MV-4-11 (cell line): ENCODE measurements around the gene PROC.
"Not testable (repeated sequence)": the region's sequence is repeated elsewhere in the genome, so short reads cannot be mapped to it uniquely, and the experiment has no call there.

Experiments used
- DNase-seq: peaks from one replicate; lab custom pipeline; 2025; lab: John Stamatoyannopoulos, UW

The PROC gene

DNA sequence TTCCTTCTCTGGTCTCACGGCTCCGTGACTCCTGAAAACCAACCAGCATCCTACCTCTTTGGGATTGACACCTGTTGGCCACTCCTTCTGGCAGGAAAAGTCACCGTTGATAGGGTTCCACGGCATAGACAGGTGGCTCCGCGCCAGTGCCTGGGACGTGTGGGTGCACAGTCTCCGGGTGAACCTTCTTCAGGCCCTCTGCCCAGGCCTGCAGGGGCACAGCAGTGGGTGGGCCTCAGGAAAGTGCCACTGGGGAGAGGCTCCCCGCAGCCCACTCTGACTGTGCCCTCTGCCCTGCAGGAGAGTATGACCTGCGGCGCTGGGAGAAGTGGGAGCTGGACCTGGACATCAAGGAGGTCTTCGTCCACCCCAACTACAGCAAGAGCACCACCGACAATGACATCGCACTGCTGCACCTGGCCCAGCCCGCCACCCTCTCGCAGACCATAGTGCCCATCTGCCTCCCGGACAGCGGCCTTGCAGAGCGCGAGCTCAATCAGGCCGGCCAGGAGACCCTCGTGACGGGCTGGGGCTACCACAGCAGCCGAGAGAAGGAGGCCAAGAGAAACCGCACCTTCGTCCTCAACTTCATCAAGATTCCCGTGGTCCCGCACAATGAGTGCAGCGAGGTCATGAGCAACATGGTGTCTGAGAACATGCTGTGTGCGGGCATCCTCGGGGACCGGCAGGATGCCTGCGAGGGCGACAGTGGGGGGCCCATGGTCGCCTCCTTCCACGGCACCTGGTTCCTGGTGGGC is 10.0 kb downstream of the PROC start:
- DNase-seq: no peak

DNA sequence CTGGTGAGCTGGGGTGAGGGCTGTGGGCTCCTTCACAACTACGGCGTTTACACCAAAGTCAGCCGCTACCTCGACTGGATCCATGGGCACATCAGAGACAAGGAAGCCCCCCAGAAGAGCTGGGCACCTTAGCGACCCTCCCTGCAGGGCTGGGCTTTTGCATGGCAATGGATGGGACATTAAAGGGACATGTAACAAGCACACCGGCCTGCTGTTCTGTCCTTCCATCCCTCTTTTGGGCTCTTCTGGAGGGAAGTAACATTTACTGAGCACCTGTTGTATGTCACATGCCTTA is 10.5 kb downstream of the PROC start:
- DNase-seq: no peak

DNA sequence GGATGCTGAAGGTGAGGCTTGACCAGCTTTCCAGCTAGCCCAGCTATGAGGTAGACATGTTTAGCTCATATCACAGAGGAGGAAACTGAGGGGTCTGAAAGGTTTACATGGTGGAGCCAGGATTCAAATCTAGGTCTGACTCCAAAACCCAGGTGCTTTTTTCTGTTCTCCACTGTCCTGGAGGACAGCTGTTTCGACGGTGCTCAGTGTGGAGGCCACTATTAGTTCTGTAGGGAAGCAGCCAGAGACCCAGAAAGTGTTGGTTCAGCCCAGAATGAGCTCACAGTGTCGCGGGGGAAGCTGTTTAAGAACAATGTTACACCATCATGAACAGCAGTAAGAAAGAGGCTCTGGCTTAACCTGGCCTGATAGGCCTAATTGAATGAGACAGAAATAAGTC is 11.1 kb downstream of the PROC start:
- DNase-seq: no peak

DNA sequence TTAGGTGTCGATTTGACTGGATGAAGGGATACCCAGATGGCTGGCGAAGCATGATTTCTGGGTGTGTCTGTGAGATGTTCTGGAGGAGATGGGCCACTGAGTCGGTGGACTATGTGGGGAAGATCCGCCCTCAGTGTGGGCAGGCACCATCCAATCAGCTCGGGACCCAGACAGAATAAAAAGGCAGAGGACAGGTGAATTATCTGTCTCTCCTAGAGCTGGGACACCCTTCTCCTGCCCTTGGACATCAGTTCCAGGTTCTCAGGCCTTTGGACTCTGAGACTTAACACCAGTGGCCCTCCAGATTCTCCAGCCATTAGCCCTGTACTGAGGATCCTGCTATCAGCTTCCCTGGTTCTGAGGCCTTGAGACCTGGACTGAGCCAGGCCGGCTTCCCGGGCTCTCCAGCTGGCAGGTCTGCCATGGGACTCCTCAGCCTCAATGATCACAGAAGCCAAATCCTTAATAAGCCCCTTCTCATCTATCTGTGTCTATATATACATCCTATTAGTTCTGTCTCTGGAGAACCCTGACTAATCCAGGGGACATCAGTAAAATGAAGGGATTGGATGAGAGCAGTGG is 11.7 kb downstream of the PROC start:
- DNase-seq: no peak

DNA sequence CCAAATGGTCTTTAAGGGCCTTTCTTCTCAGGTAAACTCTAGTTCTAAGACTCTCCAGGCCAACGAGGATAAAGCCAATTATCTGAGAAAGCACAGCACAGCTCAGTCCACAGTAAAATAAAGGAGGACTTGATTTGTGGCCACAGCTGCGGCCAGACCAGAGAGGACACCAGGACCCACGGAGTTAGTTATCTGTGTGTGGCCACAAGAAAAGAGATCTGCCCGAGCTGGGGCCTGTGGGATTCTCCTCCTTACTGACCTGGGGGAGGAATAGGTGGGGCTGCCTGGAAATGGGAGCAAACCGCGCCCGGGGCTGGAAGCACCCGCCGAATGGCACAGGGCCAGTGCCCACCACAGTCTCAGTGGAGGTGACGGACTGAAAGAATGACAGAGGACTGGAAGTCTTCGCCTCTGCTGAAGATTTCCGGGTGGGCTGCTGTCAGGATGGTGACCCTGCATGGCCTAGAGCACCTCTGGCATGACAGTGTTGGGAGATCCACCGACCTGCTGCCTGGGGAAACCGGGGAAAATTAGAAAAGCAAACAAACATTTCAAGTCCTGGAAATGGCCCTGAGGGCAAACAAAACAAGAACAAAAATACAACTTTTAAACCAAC is 13.3 kb downstream of the PROC start:
- no peak for DNase-seq

DNA sequence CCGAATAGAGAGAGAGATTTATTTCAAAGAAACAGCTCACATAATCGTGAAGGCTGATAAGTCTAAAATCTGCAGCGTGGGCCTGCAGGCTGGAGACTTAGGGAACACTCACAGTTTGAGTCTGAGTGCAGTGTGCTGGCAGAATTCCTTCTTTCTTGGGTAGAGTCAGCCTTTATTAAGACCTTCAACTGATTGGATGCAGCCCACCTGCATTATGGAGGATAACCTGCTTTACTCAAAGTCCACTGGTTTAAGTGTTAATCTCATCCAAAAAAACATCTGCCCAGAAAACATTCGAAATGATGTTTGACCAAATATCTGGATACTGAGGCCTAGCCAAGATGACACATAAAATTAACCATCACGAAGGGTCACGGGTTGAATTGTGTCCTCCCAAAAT is 16.3 kb downstream of the PROC start:
- DNase-seq: no peak

DNA sequence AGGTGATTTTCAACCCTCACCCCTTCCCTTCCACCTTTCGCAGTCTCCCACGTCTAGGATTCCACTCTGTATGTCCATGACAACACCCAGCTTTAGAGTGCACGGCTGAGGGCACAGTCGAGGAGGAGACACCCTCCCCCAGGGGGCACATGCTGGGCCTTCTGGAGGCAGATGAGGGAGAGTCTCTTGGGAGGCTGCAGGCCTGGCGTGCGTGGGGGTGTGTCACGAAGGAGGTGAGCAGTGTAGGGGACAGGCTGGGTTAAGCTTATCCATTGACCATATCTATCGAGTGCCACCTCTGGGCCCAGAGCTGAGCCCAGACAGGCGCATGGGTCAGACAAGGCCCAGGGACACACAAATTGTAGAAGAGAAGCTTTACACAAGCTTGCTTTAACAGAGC is 18.8 kb downstream of the PROC start:
- DNase-seq: no peak

DNA sequence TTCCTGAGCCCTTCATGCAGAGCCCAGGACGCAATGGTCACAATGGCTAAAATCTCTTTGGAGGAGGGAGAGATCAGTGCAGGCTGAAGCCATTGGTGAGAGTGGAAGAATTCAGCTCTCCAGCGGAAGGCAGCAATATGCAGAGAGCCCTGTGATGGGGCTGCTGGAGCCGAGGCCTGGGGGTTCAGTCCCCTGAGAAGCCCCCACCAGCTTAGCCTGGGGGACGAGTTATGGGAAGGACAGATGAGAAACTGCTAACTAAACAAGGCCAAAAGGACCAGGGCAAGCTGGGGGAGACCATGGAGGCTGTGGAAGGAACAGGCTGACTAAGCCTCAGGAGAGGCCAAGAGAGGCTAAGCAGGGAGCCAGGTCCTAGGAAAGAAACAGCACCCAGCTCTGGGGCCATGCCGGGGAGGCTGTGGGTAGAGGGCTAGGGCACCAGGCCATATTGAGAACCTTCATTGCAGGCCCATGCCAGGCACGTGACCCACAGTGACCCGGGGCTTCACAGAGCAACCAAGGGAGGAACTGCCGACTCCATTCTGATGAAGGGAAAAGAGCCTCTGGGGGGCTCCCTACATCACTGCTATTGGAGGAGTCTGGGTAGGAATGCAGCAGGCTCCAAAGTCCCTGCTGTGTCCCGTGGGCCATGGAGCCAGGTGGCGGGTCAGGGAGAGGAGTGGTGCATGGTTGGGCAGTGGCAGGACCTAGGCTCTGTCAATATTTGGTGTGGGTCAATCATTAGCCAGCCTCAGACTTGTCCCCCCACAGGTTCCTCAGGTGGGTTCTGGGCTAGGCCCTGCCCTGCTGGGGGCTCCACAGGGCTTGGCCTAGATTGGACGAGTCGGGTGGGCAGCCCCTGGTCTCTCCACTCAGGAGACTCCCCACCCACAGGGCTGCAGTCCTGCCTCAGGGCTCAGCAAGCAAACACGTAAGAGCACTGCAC is 19.8 kb downstream of the PROC start:
- DNase-seq: no peak

DNA sequence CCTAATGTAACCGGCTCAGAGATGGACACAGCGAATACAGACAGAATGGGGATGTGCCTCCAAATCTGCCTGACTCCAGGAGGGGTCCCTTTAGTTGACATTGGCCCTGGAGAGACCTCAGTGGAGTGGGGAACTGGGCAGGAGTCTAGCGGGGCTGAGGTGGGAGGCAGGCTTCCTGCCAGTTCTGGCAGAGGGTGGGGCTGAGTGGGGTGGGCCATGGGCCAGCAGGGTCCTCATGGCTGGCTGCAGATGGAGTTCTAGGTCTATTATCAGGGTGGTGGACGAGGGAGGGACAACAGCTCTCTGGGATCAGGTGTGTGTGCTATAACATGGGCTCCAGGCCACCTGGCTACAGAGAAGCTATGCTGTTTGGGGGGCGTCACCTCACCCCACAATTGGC is 21.1 kb downstream of the PROC start:
- no peak for DNase-seq

DNA sequence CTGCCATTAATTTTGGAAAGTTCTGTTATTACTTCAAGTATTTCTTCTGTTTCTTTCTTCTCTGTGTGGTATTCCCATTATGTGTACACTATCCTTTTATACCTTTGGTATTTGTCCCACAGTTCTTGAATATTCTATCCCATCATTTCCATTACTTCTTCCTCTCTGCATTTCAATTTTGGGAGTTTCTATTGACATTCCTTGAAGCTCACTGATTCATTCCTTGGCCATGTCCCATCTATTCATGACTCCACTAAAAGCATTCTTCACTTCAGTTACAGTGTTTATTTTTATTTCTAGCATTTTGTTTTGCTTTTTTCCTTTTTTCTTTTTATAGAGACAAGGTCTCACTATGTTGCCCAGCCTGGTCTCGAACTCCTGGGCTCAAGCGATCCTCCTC is 30.3 kb downstream of the PROC start:
- DNase-seq: no peak

DNA sequence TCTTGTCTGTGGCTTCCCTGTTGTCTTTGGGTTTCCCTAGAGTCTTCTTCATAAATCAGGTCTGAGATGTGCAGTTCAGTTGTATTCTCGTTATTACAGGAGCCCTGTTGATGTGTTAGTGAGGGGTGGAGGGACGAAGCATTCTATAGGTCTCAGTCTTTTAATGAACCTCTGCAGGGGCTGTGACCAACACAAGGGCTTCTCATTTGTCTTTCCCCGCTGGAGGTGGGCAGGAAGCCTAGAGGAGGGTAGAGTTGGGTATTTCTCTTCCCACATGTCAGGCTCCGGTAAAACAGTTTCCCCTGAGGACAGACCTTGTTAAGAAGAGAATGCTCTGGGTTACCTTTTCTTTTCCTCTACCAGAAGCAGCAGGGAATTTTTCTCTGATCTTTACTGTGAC is 31.2 kb downstream of the PROC start:
- DNase-seq: no peak

DNA sequence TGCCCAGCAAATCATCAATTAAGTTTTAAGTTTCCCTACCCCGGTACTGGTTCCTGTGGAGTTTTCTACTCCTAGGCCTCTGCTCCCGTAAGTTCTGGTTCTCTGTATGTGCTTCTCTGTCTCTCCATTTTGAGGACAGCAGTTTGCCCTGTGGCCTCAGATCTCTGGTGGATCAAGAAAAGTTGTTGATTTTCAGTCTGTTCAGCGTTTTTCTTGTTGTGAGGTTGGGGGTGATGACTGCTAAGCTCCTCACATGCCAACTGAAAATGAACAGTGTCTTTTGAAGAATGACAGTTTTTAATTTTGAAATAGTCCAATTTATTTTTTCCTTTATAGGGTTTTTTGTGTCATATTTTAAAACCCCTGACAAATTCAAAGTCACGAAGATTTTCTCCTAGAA is 31.7 kb downstream of the PROC start:
- DNase-seq: no peak

DNA sequence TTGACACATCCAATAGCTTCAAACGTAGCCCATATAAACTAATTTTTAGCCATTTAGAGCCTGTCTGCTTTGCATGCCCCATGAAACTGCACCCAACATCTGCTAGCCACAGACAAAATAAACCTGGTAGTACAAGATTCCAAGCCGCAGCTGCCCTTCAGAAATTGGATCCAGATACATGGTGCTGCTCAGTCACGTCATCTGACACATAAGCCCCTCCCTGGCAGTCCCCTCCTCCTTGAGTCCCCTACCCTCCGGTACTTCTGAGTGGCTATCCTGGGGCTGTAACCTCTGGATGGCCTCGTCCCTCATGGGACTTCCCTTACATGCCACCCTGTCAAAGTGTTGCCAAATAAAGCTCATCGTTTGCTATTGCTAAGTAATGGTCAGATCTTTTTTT is 33.8 kb downstream of the PROC start:
- no peak for DNase-seq

DNA sequence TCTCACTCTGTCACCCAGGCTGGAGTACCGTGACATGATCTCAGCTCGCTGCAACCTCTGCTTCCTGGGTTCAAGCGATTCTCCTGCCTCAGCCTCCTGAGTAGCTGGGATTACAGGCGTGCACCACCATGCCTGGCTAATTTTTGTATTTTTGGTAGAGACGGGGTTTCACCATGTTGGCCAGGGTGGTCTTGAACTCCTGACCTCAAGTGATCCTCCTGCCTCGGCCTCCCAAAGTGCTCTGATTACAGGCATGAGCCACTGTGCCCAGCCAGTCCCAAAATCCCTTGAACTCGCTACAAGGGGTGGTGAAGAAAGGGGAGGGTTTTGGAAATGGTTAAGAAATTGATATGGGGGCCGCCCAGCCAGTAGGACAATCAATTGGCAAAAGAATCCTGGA is 34.2 kb downstream of the PROC start:
- DNase-seq: not testable (repeated sequence)

DNA sequence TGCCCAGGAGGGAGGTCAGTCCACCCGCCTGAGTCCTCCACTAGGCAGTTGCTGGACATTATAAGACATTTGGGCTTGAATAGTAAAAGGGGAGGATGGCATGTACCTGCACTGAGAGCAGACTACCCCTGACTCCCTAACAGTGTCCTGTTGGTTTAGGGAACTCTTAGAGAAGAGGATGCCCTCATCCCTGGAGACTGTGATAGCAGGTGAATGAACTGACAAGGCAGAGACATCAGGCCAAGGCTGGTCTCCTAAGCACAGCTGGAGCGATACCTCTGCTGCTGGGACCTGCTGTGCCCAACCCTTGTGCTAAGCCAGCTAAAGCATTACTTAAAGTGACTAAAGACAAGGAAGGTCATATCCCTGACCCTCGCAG is 34.8 kb downstream of the PROC start:
- no peak for DNase-seq

DNA sequence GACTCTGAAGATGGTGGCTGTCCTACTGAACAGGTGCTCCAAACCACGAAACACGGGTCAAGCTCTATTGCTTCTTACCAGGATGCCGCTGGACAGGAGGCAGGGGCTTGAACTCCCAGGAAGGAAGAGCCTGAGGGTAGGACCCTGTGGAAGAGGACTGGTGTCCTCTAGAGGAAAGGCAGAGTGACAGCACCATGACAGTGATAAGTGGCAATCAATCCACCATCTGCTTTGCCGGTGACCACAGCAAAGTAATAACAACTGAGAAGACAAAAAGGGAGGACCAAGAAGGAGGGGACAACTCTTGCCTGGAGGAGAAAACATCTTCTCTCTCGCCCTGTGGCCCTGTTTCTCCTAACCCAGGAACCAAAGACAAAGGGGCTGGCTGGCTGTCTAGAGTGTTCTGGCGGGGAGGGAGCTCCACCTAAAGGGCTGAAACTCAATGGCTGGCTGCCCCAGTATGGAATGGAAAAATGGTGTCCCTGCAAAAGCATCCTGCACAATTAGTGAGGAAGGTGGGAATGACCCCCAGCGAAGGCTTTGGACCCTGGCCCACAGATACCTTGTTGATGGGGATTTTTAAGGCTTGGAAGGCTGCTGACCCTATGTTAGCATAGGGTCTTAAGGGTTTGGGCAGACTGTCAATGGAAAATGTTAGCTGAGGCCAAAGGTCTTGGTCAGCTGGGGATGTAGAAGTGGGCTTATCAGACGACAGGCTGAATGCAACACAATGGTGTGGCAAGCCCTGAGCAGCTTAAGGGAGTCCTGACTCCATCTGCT is 35.4 kb downstream of the PROC start:
- DNase-seq: no peak

DNA sequence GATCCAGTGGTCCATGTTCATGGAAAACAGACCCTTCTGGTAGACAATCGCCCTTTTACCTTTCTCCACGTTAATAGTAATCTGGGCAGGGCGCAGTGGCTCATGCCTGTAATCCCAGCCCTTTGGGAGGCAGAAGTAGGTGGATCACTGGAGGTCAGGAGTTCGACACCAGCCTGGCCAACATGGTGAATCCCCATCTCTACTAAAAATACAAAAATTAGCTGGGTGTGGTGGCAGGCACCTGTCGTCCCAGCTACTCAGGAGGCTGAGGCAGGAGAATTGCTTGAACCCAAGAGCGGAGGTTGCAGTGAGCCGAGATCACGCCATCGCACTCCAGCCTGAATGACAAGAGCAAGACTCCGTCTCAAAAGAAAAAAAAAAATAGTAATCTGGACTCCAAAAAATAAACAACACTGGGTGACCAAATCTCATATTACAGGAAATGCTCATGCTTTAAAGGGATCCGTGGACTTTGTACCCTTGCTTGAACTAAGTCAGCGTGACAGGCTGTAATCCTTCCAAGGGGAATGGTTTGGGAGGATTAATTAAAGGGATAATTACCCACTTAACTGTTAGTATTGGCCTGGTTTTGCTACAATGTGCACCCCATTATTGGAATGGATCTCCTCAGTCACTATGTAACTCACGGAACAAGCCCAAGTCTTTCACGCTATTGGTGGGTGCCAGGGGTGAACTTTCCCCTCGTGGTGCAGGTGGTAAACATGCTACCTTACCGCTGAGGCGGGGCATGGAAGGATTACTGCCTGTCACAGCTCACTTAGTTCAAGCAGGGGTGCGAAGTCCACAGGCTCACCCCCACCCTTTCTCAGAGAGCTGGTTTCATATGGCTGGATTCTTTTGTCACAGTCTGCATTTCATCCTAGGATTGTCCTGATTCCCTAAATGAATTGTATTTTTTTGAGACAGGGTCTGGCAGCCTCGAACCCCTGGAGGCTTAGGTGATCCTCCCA is 36.7 kb downstream of the PROC start:
- no peak for DNase-seq

DNA sequence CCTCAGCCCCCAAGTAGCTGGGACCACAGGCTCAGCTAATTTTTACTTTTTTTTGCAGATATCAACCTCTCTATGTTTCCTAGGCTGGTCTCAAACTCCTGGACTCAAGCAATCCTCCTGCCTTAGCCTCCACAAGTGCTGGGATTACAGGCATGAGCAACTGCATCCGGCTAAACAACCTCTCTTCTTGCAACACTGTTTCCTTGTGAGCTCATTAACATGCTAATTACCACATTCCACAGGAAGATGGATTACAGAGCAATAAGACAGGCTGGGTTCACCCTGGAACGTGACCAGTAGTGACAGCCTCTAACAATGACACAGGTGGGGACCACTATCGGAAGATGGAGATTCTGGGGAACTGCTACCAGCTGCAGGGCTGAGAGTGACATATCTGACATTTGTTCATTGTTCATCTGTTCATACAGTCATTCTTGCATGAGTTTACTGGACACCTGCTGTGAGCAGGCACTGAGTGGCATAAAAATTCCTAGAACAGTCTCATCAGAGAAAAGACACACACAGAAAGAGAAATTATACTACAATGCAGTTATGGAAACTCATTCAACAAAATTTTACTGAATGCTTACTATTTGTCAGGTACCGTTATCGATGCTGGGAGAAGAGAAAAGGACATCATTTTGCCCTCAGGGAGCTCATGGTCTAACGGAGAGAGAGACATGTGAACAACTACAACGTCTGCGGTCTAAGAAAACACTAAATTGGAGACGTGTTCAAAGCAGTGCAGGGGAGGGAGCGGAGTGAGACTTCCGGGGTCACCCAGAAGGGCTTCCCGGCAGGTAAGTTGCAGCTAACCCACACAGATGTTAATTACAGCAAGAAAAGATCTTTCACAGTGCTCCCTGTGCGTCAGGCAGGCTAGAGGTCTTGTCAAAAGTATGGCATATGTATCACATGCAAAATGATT is 37.6 kb downstream of the PROC start:
- DNase-seq: peak; percentile 12

DNA sequence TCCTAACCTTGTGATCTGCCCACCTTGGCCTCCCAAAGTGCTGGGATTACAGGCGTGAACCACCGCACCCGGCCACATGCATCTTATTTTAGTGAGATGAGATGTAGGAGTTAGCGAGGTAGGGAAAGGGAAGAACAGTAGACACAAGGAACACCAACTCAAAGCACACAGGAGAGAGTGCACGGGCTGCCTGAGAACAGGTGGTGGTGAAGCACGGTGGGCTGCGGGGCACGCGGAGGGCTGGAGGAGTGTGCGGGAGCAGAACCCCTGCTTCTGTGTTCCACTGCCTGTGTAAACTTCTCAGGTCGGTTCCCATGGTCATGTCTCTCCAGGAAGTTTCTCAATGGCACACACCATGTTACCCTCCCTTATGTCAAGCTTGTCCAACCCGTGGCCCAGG is 38.7 kb downstream of the PROC start:
- DNase-seq: no peak

DNA sequence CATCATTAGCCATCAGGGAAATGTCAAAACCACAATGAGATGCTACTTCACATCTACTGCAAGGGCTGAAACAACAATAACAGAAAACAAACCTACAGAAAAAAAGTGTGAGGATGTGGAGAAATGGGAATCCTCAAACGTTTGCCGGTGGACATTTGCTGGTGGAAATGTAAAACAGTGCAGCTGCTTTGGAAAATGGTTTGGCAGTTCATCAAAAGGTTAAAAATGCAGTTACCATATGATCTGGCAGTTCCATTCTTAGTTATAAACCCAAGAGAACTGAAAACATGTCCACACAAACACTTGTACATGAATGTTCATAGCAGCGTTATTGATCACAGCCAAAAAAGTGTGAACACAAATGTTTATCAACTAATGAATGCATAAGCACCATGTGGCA is 44.2 kb downstream of the PROC start:
- no peak for DNase-seq
